CD4-positive, alpha-beta memory T cell (primary cell): ENCODE data around the gene STIM1. TPM values are rescaled to one million over a fixed set of nuclear protein-coding genes. Genes with fewer than 3 reads are reported as not detected.
A peak's percentile ranks its signal among the peaks of the same experiment; 100 is the strongest.

ENCODE experiments used
- CTCF ChIA-PET: fragments of 350-600 bp; sonication (Branson Sonifier 250); formaldehyde crosslinking; loops from one replicate; lab custom pipeline; 2021; ENCODE audit warnings: inconsistent platforms; ENCODE audit not compliant: partially characterized antibody; lab: Charles Lee
- POLR2A ChIA-PET: fragments of 350-600 bp; sonication (Branson Sonifier 250); formaldehyde crosslinking; loops from one replicate; lab custom pipeline; 2021; ENCODE audit not compliant: partially characterized antibody; lab: Charles Lee
- DNase-seq, 5 donors: peaks; one replicate each; pipeline versions ENCODE4 v3.0.0 to v3.0.0-alpha.2; 2020 to 2022; ENCODE audit warnings: mixed read lengths in 1 of 5
- H3K27ac ChIP-seq: one replicate; pipeline ENCODE4 v1.7.0; 2013; ENCODE audit warnings: low read depth, low read length
- H3K27me3 ChIP-seq: 2 replicates; pipeline ENCODE4 v1.7.0; 2013; ENCODE audit warnings: mild to moderate bottlenecking, low read length, moderate library complexity; ENCODE audit not compliant: insufficient read depth
- H3K36me3 ChIP-seq: 2 replicates; pipeline ENCODE4 v1.7.0; 2013; ENCODE audit warnings: mild to moderate bottlenecking, low read length, moderate library complexity; ENCODE audit not compliant: insufficient read depth
- H3K4me1 ChIP-seq: 2 replicates; pipeline ENCODE4 v1.7.0; 2013; ENCODE audit warnings: mild to moderate bottlenecking, low read length, moderate library complexity; ENCODE audit not compliant: insufficient read depth
- H3K4me3 ChIP-seq, 2 donors: one replicate each; pipeline ENCODE4 v1.7.0; 2013; ENCODE audit warnings: low read length in 2 of 2, mild to moderate bottlenecking in 1 of 2
- H3K9me3 ChIP-seq, 2 donors: one replicate each; pipeline ENCODE4 v1.7.0; 2013; ENCODE audit warnings: low read length in 2 of 2, control low read depth in 1 of 2; ENCODE audit not compliant: control insufficient read depth in 1 of 2
- H3K27ac Mint-ChIP-seq, 7 donors: one replicate each; pipeline ENCODE4 v1.8.0; 2020 to 2021; ENCODE audit warnings: mixed read lengths in 7 of 7, mild to moderate bottlenecking in 6 of 7, inconsistent platforms in 3 of 7, moderate library complexity in 3 of 7
- H3K27me3 Mint-ChIP-seq, 2 donors: one replicate each; pipeline ENCODE4 v1.8.0; 2020 to 2021; ENCODE audit warnings: mixed read lengths in 2 of 2
- H3K36me3 Mint-ChIP-seq, 2 donors: one replicate each; pipeline ENCODE4 v1.8.0; 2020 to 2021; ENCODE audit warnings: mixed read lengths in 2 of 2, inconsistent platforms in 1 of 2, mild to moderate bottlenecking in 1 of 2
- H3K4me1 Mint-ChIP-seq, 4 donors: one replicate each; pipeline ENCODE4 v1.8.0; 2020 to 2021; ENCODE audit warnings: mixed read lengths in 4 of 4, mild to moderate bottlenecking in 1 of 4
- H3K4me3 Mint-ChIP-seq, 8 donors: one replicate each; pipeline ENCODE4 v1.8.0; 2020 to 2021; ENCODE audit warnings: mixed read lengths in 8 of 8, mild to moderate bottlenecking in 7 of 8, moderate library complexity in 6 of 8, inconsistent platforms in 3 of 8
- H3K9me3 Mint-ChIP-seq, 8 donors: one replicate each; pipeline ENCODE4 v1.8.0; 2020 to 2021; ENCODE audit warnings: mixed read lengths in 8 of 8, mild to moderate bottlenecking in 5 of 8, inconsistent platforms in 3 of 8, moderate library complexity in 1 of 8
- intact Hi-C: fragments of 100-400 bp; cut with micrococcal nuclease; formaldehyde crosslinking; loops from one replicate; pipeline ENCODE4 v1.15.1; 2023
- polyA plus RNA-seq, 2 donors: library from polyadenylated mRNA; unstranded; fragments of 300-500 nt; fragmentation: Illumina TruSeq; gene quantifications; one replicate each; pipeline ENCODE4 v1.2.3, GENCODE V29; 2021
- total RNA-seq, 2 experiments: library from RNA; stranded (reverse); gene quantifications; one replicate each; pipeline ENCODE4 v1.2.3, GENCODE V29; 2021

The STIM1 gene
- total and polyA plus RNA-seq, 4 experiments from 2014 or later: 27.7 to 87.4 (median 65.5) TPM

- Mint-ChIP-seq H3K36me3 (peaks cover 36 to 68% of the 10 kb centered on the region in 2 donors), H3K9me3 (no peaks in the 10 kb centered on the region), H3K27ac (peak overlapping the region in 4 of 7 donors; percentile 42 to 89 (median 61)), H3K4me3 (no peak overlapping the region), H3K27me3 (no peaks in the 10 kb centered on the region), H3K4me1 (peaks cover 44 to 72% (median 55%) of the 10 kb centered on the region in 4 donors)
- no peak for DNase-seq
- intact Hi-C loops: no loop called here
- no peaks in the 10 kb centered on the region for H3K9me3 ChIP-seq
- CTCF ChIA-PET: interaction anchor here (1.1 to 6.4 kb wide), 6 partner anchors 10 to 245 kb away, joined by 3 to 151 read pairs (median 19); partner anchors contain the start of gene RHOG
- H3K36me3 ChIP-seq: peaks cover 55% of the 10 kb centered on the region
- POLR2A ChIA-PET: interaction anchor here (1.2 to 12.0 kb wide), 3 partner anchors 10 to 17 kb away, joined by 4 to 221 read pairs (median 66); partner anchors contain the start of gene RHOG
- no peak overlapping the region for H3K4me3 ChIP-seq
- H3K4me1 ChIP-seq: peaks cover 46% of the 10 kb centered on the region
- H3K27me3 ChIP-seq: no peaks in the 10 kb centered on the region
- H3K27ac ChIP-seq: no peak overlapping the region
Observed at GRCh38 chr11:3827434-3828186, 27.9 kb upstream of the STIM1 start.

- Histone ChIP-seq H3K4me3 (no peak overlapping the region), H3K27me3 (no peaks in the 10 kb centered on the region), H3K9me3 (no peaks in the 10 kb centered on the region), H3K36me3 (peaks cover 55% of the 10 kb centered on the region), H3K27ac (peak overlapping the region; percentile 22), H3K4me1 (peaks cover 60% of the 10 kb centered on the region)
- Mint-ChIP-seq H3K4me1 (peaks cover 57 to 81% (median 68%) of the 10 kb centered on the region in 4 donors), H3K27ac (peak overlapping the region; percentile 29 to 99 (median 58)), H3K9me3 (no peaks in the 10 kb centered on the region), H3K36me3 (peaks cover 44 to 82% of the 10 kb centered on the region in 2 donors), H3K27me3 (no peaks in the 10 kb centered on the region), H3K4me3 (no peak overlapping the region)
- CTCF ChIA-PET: interaction anchor here (1.3 to 17.8 kb wide), 4 partner anchors 9 to 243 kb away, joined by 4 to 514 read pairs (median 31); partner anchors contain the start of genes PGAP2, RHOG and STIM1
- intact Hi-C loops: no loop called here
- no peak for DNase-seq
- POLR2A ChIA-PET: interaction anchor here (1.3 to 14.3 kb wide), 5 partner anchors 8 to 234 kb away, joined by 3 to 221 read pairs (median 3); partner anchors contain the start of gene RHOG
Observed at GRCh38 chr11:3830088-3830487, 25.4 kb upstream of the STIM1 start.

- Mint-ChIP-seq H3K36me3 (peaks cover 50 to 88% of the 10 kb centered on the region in 2 donors), H3K27ac (peak overlapping the region; percentile 85 to 99 (median 94)), H3K4me1 (peaks cover 60 to 83% (median 71%) of the 10 kb centered on the region in 4 donors), H3K4me3 (peak overlapping the region in 4 of 8 donors; percentile 1 to 84 (median 42)), H3K27me3 (no peaks in the 10 kb centered on the region), H3K9me3 (peaks cover 0 to 1% (median 0%) of the 10 kb centered on the region in 8 donors)
- intact Hi-C loops: no loop called here
- no peaks in the 10 kb centered on the region for H3K9me3 ChIP-seq
- peak overlapping the region; percentile 51 for H3K27ac ChIP-seq
- ChIA-PET CTCF (interaction anchor here (1.3 to 25.8 kb wide), 6 partner anchors 7 to 242 kb away, joined by 4 to 934 read pairs (median 31); partner anchors contain the start of genes PGAP2, RHOG and STIM1), POLR2A (interaction anchor here (1.3 to 14.8 kb wide), 5 partner anchors 8 to 233 kb away, joined by 3 to 659 read pairs (median 66); partner anchors contain the start of genes RHOG and STIM1)
- H3K36me3 ChIP-seq: peaks cover 49% of the 10 kb centered on the region
- peaks cover 60% of the 10 kb centered on the region for H3K4me1 ChIP-seq
- no peak for DNase-seq
- H3K4me3 ChIP-seq: no peak overlapping the region
- no peaks in the 10 kb centered on the region for H3K27me3 ChIP-seq
Observed at GRCh38 chr11:3830730-3831129, 24.7 kb upstream of the STIM1 start.

- Histone ChIP-seq H3K27me3 (no peaks in the 10 kb centered on the region), H3K9me3 (no peaks in the 10 kb centered on the region), H3K36me3 (peaks cover 40% of the 10 kb centered on the region), H3K4me3 (no peak overlapping the region), H3K4me1 (peaks cover 67% of the 10 kb centered on the region), H3K27ac (peak overlapping the region; percentile 51)
- CTCF ChIA-PET: interaction anchor here (1.3 to 25.8 kb wide), 6 partner anchors 8 to 234 kb away, joined by 4 to 934 read pairs (median 31); partner anchors contain the start of genes PGAP2, RHOG and STIM1
- H3K27ac Mint-ChIP-seq: peak overlapping the region; percentile 83 to 99 (median 94)
- H3K9me3 Mint-ChIP-seq: peaks cover 0 to 1% (median 0%) of the 10 kb centered on the region in 8 donors
- H3K27me3 Mint-ChIP-seq: no peaks in the 10 kb centered on the region
- no peak for DNase-seq
- intact Hi-C loops: loop anchor here (1.0 kb wide), 1 partner anchor 10 kb away; no protein-coding TSS in a partner anchor
- peaks cover 45 to 79% of the 10 kb centered on the region in 2 donors for H3K36me3 Mint-ChIP-seq
- peaks cover 58 to 84% (median 71%) of the 10 kb centered on the region in 4 donors for H3K4me1 Mint-ChIP-seq
- H3K4me3 Mint-ChIP-seq: peak overlapping the region; percentile 56 to 84 (median 70)
- POLR2A ChIA-PET: interaction anchor here (1.0 to 14.8 kb wide), 5 partner anchors 9 to 232 kb away, joined by 3 to 659 read pairs (median 66); partner anchors contain the start of genes PGAP2, RHOG and STIM1
Observed at GRCh38 chr11:3831378-3832239, 23.9 kb upstream of the STIM1 start.

GRCh38 chr11:3832816-3833215 lies 22.6 kb upstream of the STIM1 start:
- no peaks in the 10 kb centered on the region for H3K27me3 ChIP-seq
- POLR2A ChIA-PET: interaction anchor here (0.7 to 14.8 kb wide), 6 partner anchors 8 to 111 kb away, joined by 3 to 659 read pairs (median 100); partner anchors contain the start of genes NUP98, PGAP2, RHOG and STIM1
- CTCF ChIA-PET: interaction anchor here (1.9 to 25.8 kb wide), 4 partner anchors 7 to 233 kb away, joined by 9 to 934 read pairs (median 283); partner anchors contain the start of genes RHOG and STIM1
- H3K27ac ChIP-seq: peak overlapping the region; percentile 51
- peaks cover 61 to 86% (median 72%) of the 10 kb centered on the region in 4 donors for H3K4me1 Mint-ChIP-seq
- intact Hi-C loops: loop anchor here (1.0 kb wide), 1 partner anchor 8 kb away; no protein-coding TSS in a partner anchor
- peaks cover 28% of the 10 kb centered on the region for H3K36me3 ChIP-seq
- H3K9me3 ChIP-seq: no peaks in the 10 kb centered on the region
- peak overlapping the region in 7 of 8 donors; percentile 35 to 95 (median 82) for H3K4me3 Mint-ChIP-seq
- no peak overlapping the region for H3K4me3 ChIP-seq
- no peaks in the 10 kb centered on the region for H3K27me3 Mint-ChIP-seq
- no peak for DNase-seq
- peaks cover 36 to 70% of the 10 kb centered on the region in 2 donors for H3K36me3 Mint-ChIP-seq
- H3K9me3 Mint-ChIP-seq: peaks cover 0 to 1% (median 0%) of the 10 kb centered on the region in 8 donors
- H3K4me1 ChIP-seq: peaks cover 79% of the 10 kb centered on the region
- peak overlapping the region; percentile 83 to 99 (median 94) for H3K27ac Mint-ChIP-seq

- Mint-ChIP-seq H3K36me3 (peaks cover 36 to 70% of the 10 kb centered on the region in 2 donors), H3K9me3 (peaks cover 0 to 1% (median 0%) of the 10 kb centered on the region in 8 donors)
Observed at GRCh38 chr11:3833449-3833848, 22.0 kb upstream of the STIM1 start.

More at GRCh38 chr11:3833449-3833848, 22.0 kb upstream of the STIM1 start:
- Histone ChIP-seq H3K4me3 (peak overlapping the region in 1 of 2 donors; percentile 4), H3K36me3 (peaks cover 23% of the 10 kb centered on the region), H3K4me1 (peaks cover 85% of the 10 kb centered on the region), H3K9me3 (no peaks in the 10 kb centered on the region), H3K27me3 (no peaks in the 10 kb centered on the region), H3K27ac (peak overlapping the region; percentile 51)
- H3K4me1 Mint-ChIP-seq: peaks cover 62 to 88% (median 76%) of the 10 kb centered on the region in 4 donors
- H3K27me3 Mint-ChIP-seq: no peaks in the 10 kb centered on the region
- peak overlapping the region in 7 of 8 donors; percentile 31 to 95 (median 82) for H3K4me3 Mint-ChIP-seq
- intact Hi-C loops: no loop called here
- no peak for DNase-seq
- POLR2A ChIA-PET: interaction anchor here (0.7 to 14.8 kb wide), 8 partner anchors 7 to 240 kb away, joined by 3 to 659 read pairs (median 78); partner anchors contain the start of genes NUP98, PGAP2, RHOG and STIM1
- H3K27ac Mint-ChIP-seq: peak overlapping the region; percentile 83 to 99 (median 92)
- CTCF ChIA-PET: interaction anchor here (1.2 to 25.8 kb wide), 5 partner anchors 6 to 232 kb away, joined by 3 to 934 read pairs (median 52); partner anchors contain the start of genes RHOG and STIM1
